Pulmonary artery endothelial cell (primary cell): ENCODE results near the gene CTNNA3. TPM values are rescaled to one million over a fixed set of nuclear protein-coding genes. Genes with fewer than 3 reads are reported as not detected.
"Not testable (repeated sequence)": the region's sequence is repeated elsewhere in the genome, so short reads cannot be mapped to it uniquely, and the experiment has no call there.

ENCODE experiments used
- DNase-seq: peaks from one replicate; pipeline ENCODE4 v3.0.0-alpha.2; 2011; ENCODE audit warnings: low read depth, low spot score
- total RNA-seq: library from RNA; depleted of rRNA; stranded (reverse); fragments of >200 nt; gene quantifications from 2 replicates; pipeline ENCODE4 v1.2.3, GENCODE V29; 2014

The CTNNA3 gene
- total RNA-seq, 1 donor from 2014 or later = not detected

DNA sequence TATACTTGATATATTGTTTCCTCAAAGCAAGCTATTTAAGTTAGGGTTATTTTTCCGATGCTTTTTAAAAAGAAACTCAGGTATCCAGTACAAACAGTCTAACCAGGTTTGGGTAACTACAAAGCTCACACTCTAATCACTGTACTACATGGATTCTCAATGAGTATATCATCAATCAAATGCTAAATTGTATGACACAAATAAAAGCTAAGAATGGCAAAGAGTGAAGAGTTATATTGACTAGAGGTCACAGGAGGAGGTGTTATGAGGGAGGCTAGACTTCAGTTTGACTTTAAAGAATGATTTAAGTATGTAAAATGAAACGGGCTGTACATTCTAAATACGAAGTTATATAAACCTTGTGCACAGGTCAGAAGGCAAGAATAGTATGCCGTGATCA, 178.0 kb downstream of the CTNNA3 start:
- no peak for DNase-seq

DNA sequence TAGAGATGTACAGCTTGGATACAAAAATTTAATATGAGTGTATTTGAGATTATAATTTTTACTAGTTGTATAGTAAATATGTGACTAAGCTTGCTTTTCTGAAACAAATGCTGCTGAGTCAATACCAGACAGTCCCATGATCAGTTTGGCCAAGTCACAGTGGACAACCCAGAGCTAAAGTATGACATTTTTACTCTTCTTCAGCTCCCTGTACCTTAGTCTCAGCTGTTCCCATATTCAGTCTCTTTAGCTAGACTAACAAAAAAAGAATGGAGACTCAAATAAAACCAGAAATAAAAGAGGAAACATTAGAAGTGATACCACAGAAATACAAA, 189.3 kb downstream of the CTNNA3 start:
- no peak for DNase-seq

DNA sequence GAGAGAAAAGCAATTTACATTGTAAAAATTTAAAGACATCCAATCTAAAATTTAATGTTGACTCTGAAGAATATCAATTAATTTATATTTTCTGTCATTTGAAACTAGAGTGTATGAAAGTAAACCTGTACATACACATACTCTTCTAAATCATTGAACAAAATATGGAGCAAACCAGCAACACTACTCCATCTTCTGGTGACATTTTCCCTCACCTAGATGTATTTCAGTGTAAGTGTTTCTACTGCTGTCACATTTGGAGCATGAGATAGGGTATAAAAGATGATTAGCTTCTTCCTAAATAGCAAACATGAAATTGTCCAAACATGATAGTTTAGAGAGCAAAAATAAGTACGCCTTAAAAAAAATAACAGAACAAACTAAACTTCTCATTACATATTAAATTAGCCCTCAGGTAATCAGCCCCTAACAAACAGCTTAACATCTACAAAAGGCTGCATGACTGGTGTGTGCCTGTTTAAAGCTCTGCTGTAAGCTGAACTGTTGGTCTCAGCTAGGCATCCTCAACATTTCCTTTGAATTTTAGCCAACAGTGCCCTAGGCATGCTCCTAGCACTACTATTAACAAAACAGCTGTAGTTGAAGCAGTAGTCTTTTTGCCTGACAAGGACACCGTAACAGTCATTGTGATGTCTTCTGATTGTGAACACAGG, 189.8 kb downstream of the CTNNA3 start:
- DNase-seq = no peak

DNA sequence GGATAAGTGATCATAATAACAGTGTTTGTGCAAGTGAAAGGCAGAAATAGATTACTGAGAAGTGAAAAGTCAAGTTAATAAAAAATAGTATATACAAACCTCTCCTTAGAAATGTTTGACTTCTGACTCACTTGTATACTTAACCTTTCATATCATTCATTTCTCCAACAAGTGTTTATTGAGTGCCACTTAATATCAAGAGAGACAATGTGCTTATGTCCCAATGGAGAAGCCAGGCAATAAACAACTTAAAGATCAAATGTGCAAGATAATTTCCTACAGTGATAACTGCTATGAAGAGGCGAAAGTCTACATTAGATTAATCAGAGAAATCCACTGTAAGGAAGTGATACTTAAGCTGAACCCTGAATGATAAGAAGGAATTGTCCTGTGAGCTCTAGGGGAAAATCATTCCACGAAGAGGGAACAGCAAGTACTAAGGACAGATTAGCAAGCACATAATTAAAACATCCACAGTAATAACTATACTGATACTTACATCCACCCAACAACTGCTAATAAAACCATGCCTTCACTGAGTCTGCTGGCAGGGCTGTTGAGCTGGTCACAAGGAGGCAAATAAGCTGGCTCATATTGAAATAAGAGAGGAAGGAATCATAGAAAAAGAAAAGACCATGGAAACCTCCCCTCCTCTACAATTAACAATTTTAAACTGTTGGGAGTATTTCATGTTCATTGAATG, 203.5 kb downstream of the CTNNA3 start:
- DNase-seq = no peak

DNA sequence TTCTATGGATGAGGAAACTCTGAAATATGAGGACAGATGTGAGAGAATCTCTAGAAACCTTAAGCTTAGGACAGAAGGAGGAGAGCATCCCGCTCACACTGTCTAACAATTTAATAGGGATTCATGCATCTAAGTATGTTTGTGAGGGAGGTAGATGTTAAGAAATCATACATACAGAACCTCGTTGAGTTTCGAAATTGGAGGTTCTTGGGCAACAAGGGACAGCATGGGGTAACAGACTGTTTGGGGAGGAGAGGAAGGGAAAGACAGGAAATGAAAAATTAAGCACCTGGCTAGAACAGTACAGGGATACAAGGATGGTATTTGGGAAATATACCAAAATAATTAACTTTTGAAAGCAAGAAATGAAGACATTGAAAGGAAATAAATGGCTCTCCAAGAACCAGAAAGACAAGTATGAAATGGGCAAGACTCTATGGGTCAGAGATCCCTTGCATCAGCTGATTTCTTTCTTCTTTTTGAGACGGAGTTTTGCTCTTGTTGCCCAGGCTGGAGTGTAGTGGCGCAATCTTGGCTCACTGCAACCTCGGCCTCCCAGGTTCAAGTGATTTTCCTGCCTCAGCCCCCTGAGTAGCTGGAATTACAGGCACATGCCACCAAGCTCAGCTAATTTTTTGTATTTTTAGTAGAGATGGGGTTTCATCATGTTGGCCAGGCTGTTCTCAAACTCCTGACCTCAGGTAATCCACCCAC, 207.9 kb downstream of the CTNNA3 start:
- DNase-seq = no peak

DNA sequence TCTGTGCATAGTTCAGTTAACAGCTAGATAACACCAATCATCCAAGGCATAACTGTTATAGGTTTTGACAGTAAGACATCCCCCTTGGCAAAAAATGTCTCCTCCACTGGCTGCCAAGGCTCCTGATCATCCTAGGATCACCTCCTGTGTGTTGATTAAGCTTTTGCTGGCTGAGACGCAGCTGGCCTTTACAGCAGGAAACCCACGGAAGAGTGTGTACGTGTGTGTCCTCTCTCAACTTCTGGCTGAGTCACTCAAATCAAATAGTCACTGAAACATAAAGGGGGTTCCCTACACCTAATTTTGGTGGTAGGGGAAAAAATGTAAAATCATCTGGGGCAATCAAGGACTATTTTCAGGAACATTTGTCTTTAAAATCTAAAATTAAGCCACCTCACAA, 208.8 kb downstream of the CTNNA3 start:
- DNase-seq = no peak

DNA sequence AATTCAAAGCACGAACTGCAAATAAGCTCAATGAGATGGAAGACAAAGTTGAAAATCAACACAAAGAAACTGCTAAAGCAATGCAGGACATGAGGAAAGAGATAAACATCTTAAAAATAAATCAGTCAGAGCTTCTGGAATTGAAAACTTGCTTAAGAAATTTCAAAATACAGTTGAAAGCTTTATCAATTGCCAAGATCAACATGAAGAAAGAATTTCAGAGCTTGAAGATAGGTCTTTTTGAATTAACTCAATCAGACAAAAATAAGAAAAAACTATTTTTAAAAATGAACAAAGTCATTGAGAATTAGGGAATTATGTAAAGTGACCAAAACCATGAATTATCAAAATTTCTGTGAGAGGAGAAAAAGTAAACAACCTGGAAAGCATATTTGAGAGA, 218.1 kb downstream of the CTNNA3 start:
- DNase-seq = no peak

DNA sequence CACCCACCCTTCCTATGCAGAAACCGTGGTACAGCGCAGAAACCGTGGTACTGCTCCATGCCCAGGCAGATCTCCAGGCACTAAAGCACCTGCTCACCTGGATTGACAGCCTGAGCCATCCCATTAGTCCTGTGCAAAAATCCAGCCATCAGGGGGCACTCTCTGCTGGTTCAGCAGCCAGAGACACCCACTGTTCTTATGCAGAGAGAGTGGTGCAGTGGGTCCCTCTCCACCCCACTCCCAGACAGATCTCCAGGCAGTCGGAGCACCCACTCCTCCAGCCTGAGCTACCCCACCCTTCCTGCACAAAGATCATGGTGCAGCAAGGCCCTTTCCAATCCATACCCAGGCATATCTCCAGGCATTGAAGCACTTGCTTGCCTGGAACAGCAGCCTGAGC, 219.8 kb downstream of the CTNNA3 start:
- DNase-seq = no peak

DNA sequence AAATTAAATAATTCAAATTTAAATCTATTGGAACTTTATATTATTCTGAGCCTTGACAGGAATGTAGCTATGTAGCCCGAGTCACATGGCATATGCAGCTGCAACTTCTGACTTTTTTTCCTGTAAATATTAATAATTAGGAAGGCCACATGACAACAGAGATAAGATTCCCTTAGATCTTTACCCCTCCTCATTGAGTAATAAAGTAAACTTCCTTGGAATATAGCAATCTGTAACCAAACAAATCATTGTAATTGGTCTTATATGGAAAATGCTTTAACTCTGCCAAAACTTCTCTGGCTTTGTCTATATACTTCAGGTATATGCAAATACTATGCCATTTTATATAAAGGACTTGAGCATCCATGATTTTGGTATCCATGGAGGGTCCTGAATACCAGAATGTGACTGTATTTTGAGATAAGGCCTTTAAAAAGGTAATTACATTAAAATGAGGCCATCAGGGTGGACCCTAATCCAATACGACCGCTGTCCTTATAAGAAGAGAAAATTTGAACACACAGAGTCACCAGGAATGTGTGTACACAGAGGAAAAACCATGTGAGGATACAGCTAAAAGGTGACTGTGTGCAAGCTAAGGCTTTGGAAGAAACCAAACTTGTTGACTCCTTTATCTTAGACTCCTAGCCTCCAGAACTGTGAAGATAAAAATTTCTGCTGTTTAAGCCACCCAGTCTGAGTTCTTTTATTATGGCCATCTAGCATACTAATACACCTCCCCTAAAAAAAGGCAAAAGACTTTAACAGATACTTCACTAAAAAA, 222.0 kb downstream of the CTNNA3 start:
- DNase-seq = no peak

DNA sequence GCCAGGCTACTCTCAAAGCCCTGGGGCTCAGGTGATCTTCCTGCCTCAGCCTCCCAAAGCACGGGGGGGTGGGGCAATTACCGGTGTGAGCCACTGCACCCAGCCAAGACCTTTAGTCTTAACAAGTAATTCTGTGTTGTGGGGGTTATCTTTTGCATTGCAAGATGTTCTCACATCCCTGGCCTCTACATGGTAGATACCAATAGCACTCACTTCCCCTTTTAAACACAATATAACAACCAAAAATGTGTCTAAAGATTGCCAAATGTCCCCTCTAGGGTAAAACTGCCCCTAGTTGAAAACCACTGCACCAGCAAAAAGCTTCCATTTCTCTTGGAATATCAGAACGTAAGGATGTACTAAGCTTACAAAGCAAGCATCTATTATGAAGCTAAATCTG, 225.0 kb downstream of the CTNNA3 start:
- DNase-seq = no peak

DNA sequence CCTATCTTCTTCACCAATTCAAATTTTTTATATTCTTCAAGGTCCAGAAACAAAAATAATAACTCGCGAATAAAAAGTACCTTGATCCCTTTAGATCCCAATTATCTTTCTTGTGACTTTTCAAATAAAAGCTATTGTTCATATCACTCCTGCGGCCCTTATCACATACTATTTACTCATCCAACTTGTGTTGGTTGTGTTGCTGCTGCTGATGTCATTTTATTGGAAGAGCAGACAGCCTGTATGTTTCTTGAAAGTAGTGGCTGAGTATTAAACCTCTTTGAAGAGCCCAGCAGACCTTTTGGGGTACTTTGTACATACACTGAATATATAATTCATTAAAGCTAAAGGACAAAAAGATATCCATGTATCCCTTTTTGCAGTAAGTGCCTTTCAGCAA, 231.7 kb downstream of the CTNNA3 start:
- no peak for DNase-seq

DNA sequence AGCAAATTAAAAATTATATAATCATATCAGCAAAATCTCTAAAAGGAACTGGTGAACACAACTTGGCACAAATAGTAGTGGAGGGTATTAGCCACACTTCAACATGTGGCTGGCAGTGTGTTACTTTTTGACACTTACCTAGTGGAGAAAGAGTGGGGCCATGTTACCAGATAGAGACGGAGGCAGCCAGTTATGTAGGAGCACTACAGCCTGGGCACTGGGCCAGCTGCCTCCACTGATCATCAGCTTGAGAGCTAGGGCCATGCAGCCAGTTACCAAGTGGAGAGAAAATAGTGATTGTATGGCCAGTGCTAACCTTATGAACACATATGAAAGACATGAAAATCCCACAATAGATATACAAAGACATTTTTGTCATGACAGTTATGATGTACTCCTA, 243.1 kb downstream of the CTNNA3 start:
- DNase-seq = no peak

DNA sequence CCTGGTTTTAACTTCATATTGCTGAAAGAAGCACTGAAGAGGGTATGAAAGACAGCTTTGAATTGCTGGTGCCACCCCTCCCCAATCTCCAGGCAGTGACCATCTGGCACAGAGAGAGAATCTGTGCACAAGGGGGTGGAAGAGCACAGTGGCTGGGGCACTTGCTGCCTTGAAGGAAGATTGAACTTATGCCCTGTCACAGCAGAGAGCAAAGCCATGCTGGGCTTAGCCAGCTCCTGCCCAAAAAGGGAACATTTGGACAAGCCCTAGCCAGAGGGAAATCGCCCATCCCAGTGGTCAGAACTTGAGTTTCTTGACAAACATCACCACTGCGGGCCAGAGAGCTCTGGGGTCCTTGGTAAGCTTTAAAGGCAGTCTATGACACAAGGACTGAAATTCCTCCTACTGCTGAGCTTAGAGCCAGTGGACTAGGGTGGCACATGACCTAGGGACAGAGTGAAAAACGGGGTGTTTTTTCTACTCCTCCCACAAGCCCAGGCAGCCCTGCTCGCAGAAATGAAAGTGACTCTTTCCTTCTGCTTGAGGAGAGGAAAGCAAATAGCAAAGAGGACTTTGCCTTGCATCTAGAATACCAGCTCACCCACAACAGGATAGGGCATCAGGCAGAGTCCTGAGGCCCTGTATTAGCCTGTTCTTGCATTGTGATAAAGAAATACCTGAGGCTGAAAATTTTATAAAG, 257.2 kb downstream of the CTNNA3 start:
- DNase-seq = no peak

DNA sequence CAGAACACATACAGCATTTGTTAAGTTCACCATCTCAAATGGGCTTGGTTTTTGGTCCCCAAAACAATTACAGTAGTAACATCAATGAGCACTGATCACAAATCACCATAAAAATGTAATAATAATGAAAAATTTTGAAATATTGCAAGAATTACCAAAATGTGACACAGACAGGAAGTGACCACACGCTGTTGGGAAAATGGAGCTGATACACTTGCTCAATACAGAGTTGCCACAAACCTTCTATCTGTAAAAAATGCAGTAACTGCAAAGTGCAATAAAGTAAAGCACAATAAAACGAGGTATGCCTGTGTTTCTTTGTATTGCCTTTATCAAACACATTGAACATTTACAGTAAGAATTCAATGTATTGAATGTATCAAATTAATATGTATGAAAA, 262.7 kb downstream of the CTNNA3 start:
- DNase-seq = no peak

DNA sequence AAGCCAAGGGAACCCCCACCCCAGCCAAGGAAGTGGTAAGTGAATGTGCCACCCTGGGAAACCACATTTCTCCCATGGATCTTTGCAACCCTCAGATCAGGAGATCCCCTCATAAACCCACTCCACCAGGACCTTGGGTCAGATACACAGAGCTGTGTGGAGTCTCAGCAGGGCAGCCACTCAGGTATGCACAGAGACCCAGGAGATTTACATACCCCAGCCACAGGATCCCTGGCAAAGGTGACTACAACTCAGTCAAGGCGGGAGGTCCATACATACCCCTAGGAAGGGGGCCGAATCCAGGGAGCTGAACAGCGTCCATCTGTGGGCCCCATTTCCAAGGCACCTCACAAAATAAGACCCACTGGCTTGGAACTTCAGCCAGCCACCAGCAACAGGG, 293.4 kb downstream of the CTNNA3 start:
- no peak for DNase-seq

DNA sequence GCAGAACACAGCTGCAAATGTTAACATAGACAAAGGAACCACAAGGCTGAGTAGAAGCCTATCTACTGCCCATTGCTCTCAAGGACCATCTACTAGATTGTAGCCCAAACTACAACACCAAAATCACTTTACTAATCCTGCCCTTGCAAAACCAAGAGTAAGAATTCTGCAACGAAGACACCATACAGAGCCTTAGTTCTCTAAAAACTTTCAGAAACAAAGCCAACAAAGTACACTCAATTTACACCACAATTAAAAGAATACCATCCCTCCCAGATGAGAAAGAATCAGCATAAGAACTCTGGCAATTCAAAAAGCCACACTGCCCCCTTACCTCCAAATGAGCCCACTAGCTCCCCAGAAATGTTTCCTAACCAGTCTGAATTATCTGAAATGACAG, 294.3 kb downstream of the CTNNA3 start:
- no peak for DNase-seq

DNA sequence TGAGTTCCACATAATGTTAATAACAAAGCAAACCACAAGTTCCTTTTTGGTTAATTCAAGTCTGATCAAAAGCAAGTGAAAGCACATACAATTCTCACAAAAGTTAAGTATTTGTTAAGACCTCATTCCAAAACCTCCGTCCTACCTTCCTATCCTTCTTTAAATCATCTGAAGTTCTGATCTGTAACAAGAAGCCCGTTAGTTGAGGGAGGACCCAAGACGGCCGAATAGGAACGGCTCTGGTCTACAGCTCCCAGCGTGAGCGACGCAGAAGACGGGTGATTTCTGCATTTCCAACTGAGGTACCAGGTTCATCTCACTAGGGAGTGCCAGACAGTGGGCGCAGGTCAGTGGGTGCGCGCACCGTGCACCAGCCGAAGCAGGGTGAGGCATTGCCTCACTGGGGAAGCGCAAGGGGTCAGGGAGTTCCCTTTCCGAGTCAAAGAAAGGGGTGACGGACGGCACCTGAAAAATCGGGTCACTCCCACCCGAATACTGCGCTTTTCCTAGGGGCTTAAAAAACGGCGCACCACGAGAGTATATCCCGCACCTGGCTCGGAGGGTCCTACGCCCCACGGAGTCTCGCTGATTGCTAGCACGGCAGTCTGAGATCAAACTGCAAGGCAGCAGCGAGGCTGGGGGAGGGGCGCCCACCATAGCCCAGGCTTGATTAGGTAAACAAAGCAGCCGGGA, 309.0 kb downstream of the CTNNA3 start:
- DNase-seq = not testable (repeated sequence)

DNA sequence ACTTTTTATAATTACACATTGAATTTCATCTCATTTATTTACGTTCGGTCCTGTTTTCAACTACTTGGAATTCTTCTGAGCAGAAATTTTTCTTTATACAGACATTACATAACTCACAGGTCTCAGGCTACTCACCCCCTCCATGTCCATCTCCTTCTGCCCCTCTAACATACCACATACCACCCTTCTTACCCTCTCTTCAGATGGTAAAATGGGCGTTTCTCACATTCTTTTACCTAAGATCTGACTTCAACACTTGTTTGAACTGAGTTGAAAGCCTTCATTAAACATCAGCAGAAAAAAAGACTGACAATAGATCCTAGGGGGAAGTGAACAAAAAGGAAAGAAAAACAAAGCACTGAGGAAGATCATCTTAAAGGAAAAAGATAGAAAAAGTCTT, 309.7 kb downstream of the CTNNA3 start:
- DNase-seq = no peak

DNA sequence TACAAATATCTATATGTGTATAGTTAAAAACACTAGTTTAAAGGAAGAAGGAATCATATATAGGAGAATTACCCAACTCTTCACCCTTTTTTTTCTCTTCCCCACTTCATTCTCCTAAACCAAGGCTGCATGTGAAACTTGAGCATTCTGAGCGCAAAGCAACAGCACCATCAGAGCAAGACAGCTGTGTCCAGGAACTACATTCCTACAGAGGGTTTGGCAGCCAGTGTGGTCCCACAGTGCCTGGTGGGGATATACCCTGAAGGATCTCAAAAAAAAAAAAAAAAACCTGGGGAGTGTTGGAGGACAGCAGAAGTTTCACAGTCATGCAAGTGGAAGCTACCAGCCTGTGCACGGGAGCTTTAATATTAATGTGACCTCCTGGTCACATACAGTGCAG, 310.4 kb downstream of the CTNNA3 start:
- DNase-seq = no peak

DNA sequence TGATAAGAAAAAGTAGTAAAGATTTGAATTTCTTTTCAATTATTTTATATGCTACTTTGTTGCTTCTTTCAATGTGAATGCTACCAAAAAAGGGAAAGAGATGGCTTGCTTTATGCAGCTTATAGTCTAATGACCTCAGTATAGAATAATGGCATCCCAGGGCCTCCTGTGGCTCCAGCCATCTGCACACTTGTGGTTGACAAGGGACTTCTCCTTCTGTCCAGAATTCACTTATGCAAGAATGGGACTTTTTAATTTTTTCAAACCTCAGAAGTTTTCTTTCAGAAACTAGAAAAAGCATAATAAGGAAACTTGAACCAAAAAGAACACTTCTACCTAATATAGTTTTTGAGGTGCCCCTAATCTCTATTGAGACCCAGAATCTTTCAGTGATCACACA, 310.9 kb downstream of the CTNNA3 start:
- no peak for DNase-seq
